Neural progenitor cell (in vitro differentiated cells): ENCODE measurements around the gene RASA1. TPM values are rescaled to one million over a fixed set of nuclear protein-coding genes. Genes with fewer than 3 reads are reported as not detected.

Source experiments
- DNase-seq: peaks from one replicate; pipeline ENCODE4 v3.0.0-alpha.2; 2016; ENCODE audit warnings: low spot score
- H2AFZ ChIP-seq: fragments of 200-600 bp; sonication (generic); replicated peaks from 2 replicates; pipeline ENCODE4 v1.6.1; 2016; ENCODE audit warnings: antibody characterized with exemption
- H3F3A ChIP-seq: fragments of 200-600 bp; sonication (generic); 2 replicates; pipeline ENCODE4 v1.6.1; 2016; ENCODE audit warnings: antibody characterized with exemption, low read depth
- H3K27ac ChIP-seq: fragments of 200-600 bp; sonication (generic); 2 replicates; pipeline ENCODE4 v1.5.1; 2016; ENCODE audit warnings: mild to moderate bottlenecking
- H3K27me3 ChIP-seq: fragments of 200-600 bp; sonication (generic); 2 replicates; pipeline ENCODE4 v1.6.1; 2016; ENCODE audit warnings: mild to moderate bottlenecking, moderate library complexity
- H3K36me3 ChIP-seq: fragments of 200-600 bp; sonication (generic); 2 replicates; pipeline ENCODE4 v1.5.1; 2016
- H3K4me1 ChIP-seq: fragments of 200-600 bp; sonication (generic); 2 replicates; pipeline ENCODE4 v1.6.1; 2016; ENCODE audit warnings: mixed run types
- H3K4me2 ChIP-seq: fragments of 200-600 bp; sonication (generic); 2 replicates; pipeline ENCODE4 v1.6.1; 2016
- H3K4me3 ChIP-seq: fragments of 200-600 bp; sonication (generic); 2 replicates; pipeline ENCODE4 v1.5.1; 2016
- H3K79me2 ChIP-seq: fragments of 200-600 bp; sonication (generic); 2 replicates; pipeline ENCODE4 v1.6.1; 2016; ENCODE audit warnings: low read depth
- H3K9ac ChIP-seq: fragments of 200-600 bp; sonication (generic); 2 replicates; pipeline ENCODE4 v1.6.1; 2016
- H3K9me3 ChIP-seq: fragments of 200-600 bp; sonication (generic); 2 replicates; pipeline ENCODE4 v1.5.1; 2016; ENCODE audit warnings: low read depth
- H4K20me1 ChIP-seq: fragments of 200-600 bp; sonication (generic); 2 replicates; pipeline ENCODE4 v1.6.1; 2016; ENCODE audit warnings: low read depth
- H3K27ac Mint-ChIP-seq: 3 replicates; pipeline ENCODE4 v1.8.0; 2021; ENCODE audit warnings: mixed read lengths
- H3K27me3 Mint-ChIP-seq: 2 replicates; pipeline ENCODE4 v1.8.0; 2022; ENCODE audit warnings: low read depth, mild to moderate bottlenecking, inconsistent platforms, moderate library complexity, mixed read lengths; ENCODE audit not compliant: insufficient read depth
- H3K36me3 Mint-ChIP-seq: 3 replicates; pipeline ENCODE4 v1.8.0; 2021; ENCODE audit warnings: mixed read lengths
- H3K4me1 Mint-ChIP-seq: 3 replicates; pipeline ENCODE4 v1.8.0; 2021; ENCODE audit warnings: mixed read lengths
- H3K4me3 Mint-ChIP-seq: 3 replicates; pipeline ENCODE4 v1.8.0; 2021; ENCODE audit warnings: mild to moderate bottlenecking, moderate library complexity, mixed read lengths
- H3K9me3 Mint-ChIP-seq: 3 replicates; pipeline ENCODE4 v1.8.0; 2020; ENCODE audit warnings: mixed read lengths
- CTCF ChIP-seq: fragments of 200-600 bp; sonication (generic); IDR thresholded peaks from 2 replicates; pipeline ENCODE4 v1.5.1; 2017; ENCODE audit warnings: antibody characterized with exemption, mild to moderate bottlenecking
- EZH2 ChIP-seq: fragments of 200-600 bp; sonication (generic); IDR thresholded peaks from 2 replicates; pipeline ENCODE4 v1.6.1; 2017; ENCODE audit warnings: antibody characterized with exemption, mild to moderate bottlenecking, moderate library complexity
- EZH2phosphoT487 ChIP-seq: fragments of 200-600 bp; sonication (generic); IDR thresholded peaks from 2 replicates; pipeline ENCODE4 v1.6.1; 2017; ENCODE audit warnings: antibody characterized with exemption
- total RNA-seq: library from RNA; depleted of rRNA; stranded (reverse); fragments of >200 nt; gene quantifications from 2 replicates; pipeline ENCODE4 v1.2.3, GENCODE V29; 2015; ENCODE audit warnings: low replicate concordance

The RASA1 gene
- total RNA-seq, 1 donor from 2014 or later: 60.9 TPM

DNA sequence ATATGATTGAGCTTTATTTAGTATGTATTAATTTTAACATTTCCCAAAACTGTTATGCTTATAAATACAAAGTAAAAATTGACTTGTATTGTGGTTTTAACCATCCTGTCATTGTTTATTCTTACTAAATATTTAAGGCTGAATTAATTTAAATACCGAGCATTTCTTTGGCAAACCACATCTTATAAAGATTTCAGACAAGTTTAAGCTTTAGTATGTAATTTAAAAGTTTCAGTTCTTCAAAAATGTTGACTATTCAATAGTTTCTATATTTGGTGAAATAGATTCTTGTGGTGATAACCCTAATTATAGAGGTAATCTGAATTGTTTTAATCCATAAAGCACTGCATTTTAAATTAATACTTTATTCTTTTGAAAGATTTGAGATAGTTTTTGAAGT is 79.6 kb downstream of the RASA1 start:
- no peak overlapping the region for H3K27ac ChIP-seq
- no peaks in the 10 kb centered on the region for H3K9me3 ChIP-seq
- H3K4me1 ChIP-seq: no peaks in the 10 kb centered on the region
- H3K4me1 Mint-ChIP-seq: no peaks in the 10 kb centered on the region
- H3K4me2 ChIP-seq: no peak overlapping the region
- no peak overlapping the region for H3K27ac Mint-ChIP-seq
- TF ChIP-seq EZH2 (no peak), EZH2phosphoT487 (no peak), CTCF (no peak)
- no peaks in the 10 kb centered on the region for H4K20me1 ChIP-seq
- H2AFZ ChIP-seq: no peak overlapping the region
- H3K27me3 Mint-ChIP-seq: peaks cover under 1% of the 10 kb centered on the region
- H3K36me3 ChIP-seq: peaks cover 19% of the 10 kb centered on the region
- H3K36me3 Mint-ChIP-seq: peaks cover 18% of the 10 kb centered on the region
- H3K79me2 ChIP-seq: no peaks in the 10 kb centered on the region
- no peak overlapping the region for H3K4me3 ChIP-seq
- H3K27me3 ChIP-seq: no peaks in the 10 kb centered on the region
- no peaks in the 10 kb centered on the region for H3F3A ChIP-seq
- H3K9me3 Mint-ChIP-seq: no peaks in the 10 kb centered on the region
- DNase-seq: no peak
- H3K9ac ChIP-seq: no peak overlapping the region
- no peak overlapping the region for H3K4me3 Mint-ChIP-seq

DNA sequence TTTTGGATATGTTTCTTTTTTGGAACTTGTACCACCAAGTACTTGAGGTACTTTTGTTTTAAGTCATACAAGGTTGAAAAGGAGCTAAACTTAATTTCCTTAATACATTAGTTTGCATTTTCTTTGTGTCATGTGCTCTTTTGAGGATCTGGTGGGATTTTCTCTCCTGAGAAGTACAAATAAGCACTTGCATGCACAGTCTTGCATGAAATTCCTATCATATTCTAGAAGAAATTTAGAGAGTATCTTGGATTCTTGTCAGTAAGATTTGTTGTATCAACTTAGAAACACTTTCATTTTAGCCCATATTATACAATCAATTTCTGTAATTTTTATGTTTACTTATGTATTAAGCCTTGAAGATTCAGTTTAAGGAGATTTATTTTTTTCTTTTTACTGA is 80.2 kb downstream of the RASA1 start:
- Histone ChIP-seq H3K4me1 (no peaks in the 10 kb centered on the region), H3K27ac (no peak overlapping the region), H2AFZ (no peak overlapping the region), H3K9me3 (no peaks in the 10 kb centered on the region), H4K20me1 (no peaks in the 10 kb centered on the region), H3K4me3 (no peak overlapping the region), H3K4me2 (no peak overlapping the region), H3K27me3 (no peaks in the 10 kb centered on the region), H3K79me2 (no peaks in the 10 kb centered on the region), H3K36me3 (peaks cover 15% of the 10 kb centered on the region), H3K9ac (no peak overlapping the region), H3F3A (no peaks in the 10 kb centered on the region)
- no peak overlapping the region for H3K27ac Mint-ChIP-seq
- TF ChIP-seq EZH2 (no peak), EZH2phosphoT487 (no peak), CTCF (no peak)
- H3K4me3 Mint-ChIP-seq: no peak overlapping the region
- DNase-seq: no peak
- no peaks in the 10 kb centered on the region for H3K4me1 Mint-ChIP-seq
- no peaks in the 10 kb centered on the region for H3K27me3 Mint-ChIP-seq
- H3K36me3 Mint-ChIP-seq: peaks cover 14% of the 10 kb centered on the region
- no peaks in the 10 kb centered on the region for H3K9me3 Mint-ChIP-seq

- no peaks in the 10 kb centered on the region for H3K27me3 ChIP-seq
- H4K20me1 ChIP-seq: no peaks in the 10 kb centered on the region
- H3K4me3 Mint-ChIP-seq: no peak overlapping the region
- H3K4me1 Mint-ChIP-seq: no peaks in the 10 kb centered on the region
- H3K79me2 ChIP-seq: no peaks in the 10 kb centered on the region
- no peak overlapping the region for H3K4me2 ChIP-seq
- peaks cover 2% of the 10 kb centered on the region for H3K27me3 Mint-ChIP-seq
- DNase-seq: no peak
- no peak overlapping the region for H3K9ac ChIP-seq
- no peaks in the 10 kb centered on the region for H3K9me3 ChIP-seq
- TF ChIP-seq EZH2 (no peak), EZH2phosphoT487 (no peak), CTCF (no peak)
- no peak overlapping the region for H3K27ac Mint-ChIP-seq
- H2AFZ ChIP-seq: no peak overlapping the region
- peaks cover under 1% of the 10 kb centered on the region for H3K36me3 ChIP-seq
- H3F3A ChIP-seq: no peaks in the 10 kb centered on the region
- peaks cover 29% of the 10 kb centered on the region for H3K36me3 Mint-ChIP-seq
- no peak overlapping the region for H3K27ac ChIP-seq
- no peak overlapping the region for H3K4me3 ChIP-seq
- H3K4me1 ChIP-seq: no peaks in the 10 kb centered on the region
- no peaks in the 10 kb centered on the region for H3K9me3 Mint-ChIP-seq
These were observed 86.8 kb downstream of the RASA1 start for GRCh38 chr5:87354496-87354895.

DNA sequence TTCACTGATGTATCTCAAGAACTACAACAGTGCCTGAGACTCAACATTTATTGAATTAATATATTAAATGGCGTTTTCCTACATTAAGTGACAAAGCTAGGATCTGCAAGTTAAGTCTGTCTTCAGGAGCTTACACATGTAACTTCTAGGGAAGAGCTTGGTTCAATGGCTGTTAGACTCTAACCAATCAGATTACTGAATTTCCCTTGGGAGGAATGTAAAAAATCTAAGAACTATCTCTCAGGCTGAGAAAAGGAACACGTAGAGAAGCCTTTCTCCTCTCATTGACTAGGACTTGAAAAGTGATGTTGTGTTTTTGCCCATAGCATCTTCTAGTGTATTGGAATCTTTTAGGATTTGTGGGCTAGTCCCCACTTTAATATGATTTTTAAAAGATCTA is 91.4 kb downstream of the RASA1 start:
- Histone ChIP-seq H3F3A (no peaks in the 10 kb centered on the region), H4K20me1 (no peaks in the 10 kb centered on the region), H3K27me3 (no peaks in the 10 kb centered on the region), H3K27ac (no peak overlapping the region), H3K4me2 (no peak overlapping the region), H2AFZ (no peak overlapping the region), H3K36me3 (no peaks in the 10 kb centered on the region), H3K4me3 (no peak overlapping the region), H3K9ac (no peak overlapping the region), H3K79me2 (no peaks in the 10 kb centered on the region), H3K9me3 (no peaks in the 10 kb centered on the region), H3K4me1 (no peaks in the 10 kb centered on the region)
- no peak overlapping the region for H3K4me3 Mint-ChIP-seq
- no peak overlapping the region for H3K27ac Mint-ChIP-seq
- no peak for DNase-seq
- H3K9me3 Mint-ChIP-seq: no peaks in the 10 kb centered on the region
- no peaks in the 10 kb centered on the region for H3K4me1 Mint-ChIP-seq
- peaks cover 25% of the 10 kb centered on the region for H3K36me3 Mint-ChIP-seq
- TF ChIP-seq EZH2 (no peak), EZH2phosphoT487 (no peak)
- peaks cover 2% of the 10 kb centered on the region for H3K27me3 Mint-ChIP-seq
